Right ventricle myocardium inferior (tissue), 1 donor: ENCODE measurements around the gene TFF1. TPM values are rescaled to one million over a fixed set of nuclear protein-coding genes. Genes with fewer than 3 reads are reported as not detected.

Experiments
- ATAC-seq: fragments of 200-7000 bp; cut with Tn5 transposase; one replicate; pipeline ENCODE4 v1.9.1; 2020; ENCODE audit warnings: mild to moderate bottlenecking, moderate library complexity
- DNase-seq: peaks from one replicate; pipeline ENCODE4 v3.0.0; 2021; ENCODE audit errors: missing footprints
- intact Hi-C: fragments of 100-400 bp; cut with DNase I; formaldehyde crosslinking; loops from one replicate; pipeline ENCODE4 v1.11.0; 2022
- total RNA-seq: library from RNA; stranded (reverse); fragmentation: NEBNext Ultra II Directional; extraction: Animal tissue kit (Norgen Biotek cat#: 25700); gene quantifications from one replicate; pipeline ENCODE4 v1.2.1, GENCODE V29; 2021
- donor health status: DM: no; HTN: yes; CAD: no; lungs with severe emphysema.

The TFF1 gene
- total RNA-seq, 1 donor from 2014 or later = not detected

DNA sequence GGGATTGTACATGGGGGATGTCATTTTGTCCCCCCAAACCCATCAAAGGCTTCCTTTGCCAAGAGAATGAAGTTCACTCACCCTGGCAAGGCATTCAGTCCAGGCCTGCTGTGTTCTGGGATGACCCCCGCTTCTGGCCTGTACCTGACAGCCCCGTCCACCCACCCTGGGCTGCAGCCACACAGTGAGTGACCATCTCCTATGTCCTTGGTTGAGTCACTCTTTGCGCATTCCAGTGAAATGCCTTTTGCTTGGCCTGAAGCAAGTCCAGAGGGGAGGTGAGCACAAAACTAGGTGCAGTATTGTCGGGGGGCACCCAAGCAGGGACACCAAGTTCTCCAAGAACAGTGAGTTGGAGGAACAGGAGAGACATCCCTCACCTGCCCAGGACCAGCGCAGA is 19.3 kb upstream of the TFF1 start:
- intact Hi-C loops = no loop called here
- no peak for ATAC-seq
- no peak for DNase-seq

GRCh38 chr21:42384989-42385388 is 18.7 kb upstream of the TFF1 start:
- intact Hi-C loops = no loop called here
- ATAC-seq (no peak), DNase-seq (no peak)

- DNase-seq (no peak), ATAC-seq (no peak)
- intact Hi-C loops = no loop called here
Measured at GRCh38 chr21:42384156-42384945, 18.0 kb upstream of the TFF1 start.

DNA sequence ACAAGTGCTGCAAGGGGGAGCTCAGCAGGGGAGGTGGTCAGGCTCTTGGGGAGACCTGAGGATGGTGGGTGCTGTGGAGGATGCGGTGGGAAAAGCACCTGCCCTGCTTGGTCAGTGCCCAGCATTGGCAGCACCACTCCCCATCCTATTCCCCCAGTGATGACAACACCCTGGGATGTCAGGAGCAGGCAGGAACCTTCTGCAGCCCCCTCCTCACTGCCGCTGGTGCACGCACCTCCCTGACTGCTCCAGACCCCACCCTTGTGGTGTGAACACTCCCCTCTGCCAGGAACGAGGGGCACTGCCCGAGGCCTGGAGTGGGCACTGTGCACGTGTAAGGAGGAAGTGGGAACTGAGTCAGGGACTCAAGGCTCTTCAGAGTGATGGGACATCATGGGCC is 17.0 kb upstream of the TFF1 start:
- ATAC-seq = no peak
- DNase-seq = no peak
- intact Hi-C loops = no loop called here

- no peak for ATAC-seq
- peak; percentile 53 for DNase-seq
- intact Hi-C loops = no loop called here
Measured at GRCh38 chr21:42382915-42383314, 16.6 kb upstream of the TFF1 start.

- DNase-seq (no peak), ATAC-seq (no peak)
- intact Hi-C loops = no loop called here
Measured at GRCh38 chr21:42381347-42381984, 15.1 kb upstream of the TFF1 start.

- intact Hi-C loops = no loop called here
- ATAC-seq (no peak), DNase-seq (no peak)
Measured at GRCh38 chr21:42379426-42380215, 13.3 kb upstream of the TFF1 start.

- DNase-seq = no peak
- ATAC-seq = no peak
- intact Hi-C loops = no loop called here
Measured at GRCh38 chr21:42378418-42378817, 12.1 kb upstream of the TFF1 start.

- DNase-seq (no peak), ATAC-seq (no peak)
- intact Hi-C loops = no loop called here
Measured at GRCh38 chr21:42377951-42378340, 11.6 kb upstream of the TFF1 start.

- intact Hi-C loops = no loop called here
- DNase-seq = no peak
Measured at GRCh38 chr21:42377211-42377950, 11.0 kb upstream of the TFF1 start.

DNA sequence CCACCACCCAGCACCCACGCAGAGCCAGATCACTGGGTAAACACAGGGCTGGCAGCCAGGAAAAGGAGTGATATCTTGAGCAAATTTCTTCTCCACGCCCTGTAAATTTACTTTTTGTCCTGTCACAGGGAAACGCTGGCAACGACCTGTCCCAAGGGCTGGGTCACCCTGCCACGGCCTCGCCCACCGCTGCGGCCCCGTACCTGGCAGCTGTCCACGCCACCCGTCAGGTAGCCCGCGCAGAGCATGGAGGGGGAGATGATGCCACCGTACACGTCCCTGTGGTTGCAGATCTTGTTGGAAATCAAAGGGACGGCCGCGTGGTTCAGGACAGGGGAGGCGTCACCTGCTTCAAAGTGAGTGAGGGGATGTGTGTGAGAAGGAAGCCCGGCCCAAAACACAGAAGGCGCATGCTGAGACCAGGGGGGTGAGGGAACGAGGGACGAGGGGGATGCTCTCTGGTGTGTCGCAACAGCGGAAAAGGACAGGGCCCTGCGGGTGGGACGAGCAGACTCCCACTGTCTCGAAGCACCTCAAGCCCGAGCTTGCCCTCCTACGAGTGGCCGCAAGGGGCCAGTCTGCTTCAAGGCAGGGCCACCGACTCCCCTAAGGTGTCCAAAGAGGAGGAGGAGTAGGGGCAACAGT is 10.1 kb upstream of the TFF1 start:
- ATAC-seq (no peak), DNase-seq (no peak)
- intact Hi-C loops = no loop called here

More at GRCh38 chr21:42377211-42377950, 11.0 kb upstream of the TFF1 start:
- ATAC-seq = no peak

DNA sequence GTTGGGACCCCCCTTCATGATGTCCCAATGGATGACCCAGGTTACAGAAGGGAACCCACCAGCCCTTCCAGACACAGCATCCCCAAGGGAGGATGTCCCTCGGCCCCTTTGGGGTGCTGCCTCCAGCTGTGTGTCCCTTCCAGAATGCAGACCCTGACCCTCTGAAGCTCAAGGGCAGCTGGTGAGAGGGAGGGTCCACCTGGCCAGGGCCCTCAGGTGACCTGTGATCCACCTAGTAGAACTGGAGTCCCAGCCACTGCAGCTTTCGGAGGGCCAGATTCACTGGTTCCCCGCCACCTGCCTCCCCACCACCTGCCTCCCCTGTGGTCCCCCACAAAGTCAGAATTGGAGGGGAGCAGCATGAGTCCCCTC is 9.6 kb upstream of the TFF1 start:
- no peak for ATAC-seq

DNA sequence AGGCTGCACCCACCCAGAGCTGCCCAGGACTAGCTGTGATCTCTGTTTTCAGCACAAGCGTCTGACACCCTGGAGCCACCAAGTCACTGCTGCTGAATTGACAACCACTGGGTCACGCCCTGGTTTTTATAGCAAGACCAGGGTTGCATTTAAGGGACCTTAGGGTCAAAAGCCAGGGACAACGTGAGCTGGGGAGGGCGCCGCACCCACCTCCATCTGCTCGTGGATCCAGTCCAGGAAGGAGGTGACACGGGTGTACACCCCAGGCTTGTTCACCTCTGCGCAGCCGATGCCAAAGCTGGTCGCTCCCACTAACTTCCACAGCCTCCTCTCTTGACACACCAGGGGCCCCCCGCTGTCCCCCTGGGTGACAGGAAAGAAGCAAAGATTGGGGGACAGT is 9.2 kb upstream of the TFF1 start:
- no peak for ATAC-seq
- intact Hi-C loops = no loop called here
- no peak for DNase-seq

More for the DNA sequence above, 9.6 kb upstream of the TFF1 start:
- DNase-seq = no peak
- intact Hi-C loops = no loop called here

- intact Hi-C loops = no loop called here
- DNase-seq (no peak), ATAC-seq (no peak)
Measured at GRCh38 chr21:42374864-42375499, 8.6 kb upstream of the TFF1 start.

DNA sequence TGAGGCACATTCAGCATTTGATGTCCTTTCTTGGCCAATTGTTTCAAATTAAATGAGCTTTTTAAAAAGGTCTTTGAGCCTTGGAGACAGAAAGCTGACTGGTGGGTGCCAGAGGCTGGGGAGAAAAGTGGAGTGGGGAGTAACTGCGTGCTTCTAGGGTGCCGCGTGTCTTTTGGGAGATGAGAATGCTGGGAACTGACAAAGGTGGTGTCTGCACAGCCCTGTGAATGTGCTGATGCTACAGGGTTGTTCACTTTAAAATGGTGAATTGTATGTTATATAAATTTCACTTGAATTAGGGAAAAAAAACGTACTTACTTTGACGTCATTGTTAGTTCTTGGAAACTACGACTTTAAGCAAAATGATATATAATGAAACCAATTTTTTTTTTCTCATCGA is 8.1 kb upstream of the TFF1 start:
- DNase-seq = no peak
- intact Hi-C loops = no loop called here
- ATAC-seq = no peak

DNA sequence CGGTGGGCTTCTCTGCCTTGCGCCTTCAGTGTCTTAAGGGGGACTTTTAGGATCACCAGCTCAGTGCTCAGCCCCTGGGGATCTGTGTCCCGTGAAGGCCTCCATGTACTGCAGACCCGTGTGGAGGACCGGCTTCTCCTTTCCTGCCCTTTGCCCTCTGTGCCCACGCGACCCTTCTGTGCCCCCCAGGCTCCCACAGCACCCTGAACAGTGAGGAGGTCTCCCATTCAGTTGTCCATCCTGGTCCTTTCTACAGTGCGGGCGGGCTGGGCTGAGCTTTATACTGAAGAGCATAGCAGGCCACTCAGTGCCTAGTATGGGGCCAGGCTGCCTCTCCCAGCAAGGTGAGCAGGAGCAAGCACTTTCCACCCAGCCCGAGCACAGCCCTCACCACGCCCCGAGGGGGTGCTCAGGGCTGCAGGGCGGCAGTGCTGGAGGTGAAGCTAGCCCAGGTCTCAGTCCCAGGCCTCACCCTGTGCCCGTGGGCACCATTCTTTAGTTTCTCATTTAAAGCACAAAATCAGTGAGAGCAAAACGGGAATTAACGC is 7.6 kb upstream of the TFF1 start:
- intact Hi-C loops = no loop called here
- no peak for ATAC-seq
- no peak for DNase-seq

- DNase-seq (no peak), ATAC-seq (no peak)
- intact Hi-C loops = no loop called here
Measured at GRCh38 chr21:42373196-42373907, 7.0 kb upstream of the TFF1 start.
